ENCODE results near the gene DEDD.

DNA sequence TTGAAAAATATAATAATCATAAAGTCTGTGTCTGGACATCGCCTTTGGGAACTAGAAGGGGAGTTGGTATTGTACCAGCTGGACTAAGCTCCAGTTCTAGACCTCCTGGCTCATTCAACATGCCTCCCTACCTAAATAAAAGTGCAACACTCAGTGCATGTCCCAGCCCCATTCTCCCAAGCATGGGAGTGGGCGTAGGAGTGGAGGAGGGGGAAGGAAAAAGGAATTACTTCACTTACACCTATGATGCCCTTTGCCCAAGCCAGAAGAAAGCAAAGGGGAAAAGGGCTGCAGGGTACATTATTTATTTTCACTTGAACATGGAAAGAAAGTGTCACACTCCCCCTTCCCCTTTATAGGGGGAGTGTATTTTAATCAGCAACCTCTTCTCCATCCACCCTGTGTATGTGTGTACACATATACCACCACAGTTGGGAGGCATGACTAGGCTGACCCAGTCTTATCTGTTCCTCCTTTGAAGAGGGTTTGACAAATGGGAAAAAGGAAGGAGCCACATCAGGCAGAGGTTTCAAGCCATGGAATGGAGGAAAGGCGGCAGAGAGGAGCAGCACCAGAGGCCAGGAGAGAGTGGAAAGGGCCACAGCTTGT is 11.3 kb downstream of the DEDD start:
- TF ChIP-seq, protein P1, sequence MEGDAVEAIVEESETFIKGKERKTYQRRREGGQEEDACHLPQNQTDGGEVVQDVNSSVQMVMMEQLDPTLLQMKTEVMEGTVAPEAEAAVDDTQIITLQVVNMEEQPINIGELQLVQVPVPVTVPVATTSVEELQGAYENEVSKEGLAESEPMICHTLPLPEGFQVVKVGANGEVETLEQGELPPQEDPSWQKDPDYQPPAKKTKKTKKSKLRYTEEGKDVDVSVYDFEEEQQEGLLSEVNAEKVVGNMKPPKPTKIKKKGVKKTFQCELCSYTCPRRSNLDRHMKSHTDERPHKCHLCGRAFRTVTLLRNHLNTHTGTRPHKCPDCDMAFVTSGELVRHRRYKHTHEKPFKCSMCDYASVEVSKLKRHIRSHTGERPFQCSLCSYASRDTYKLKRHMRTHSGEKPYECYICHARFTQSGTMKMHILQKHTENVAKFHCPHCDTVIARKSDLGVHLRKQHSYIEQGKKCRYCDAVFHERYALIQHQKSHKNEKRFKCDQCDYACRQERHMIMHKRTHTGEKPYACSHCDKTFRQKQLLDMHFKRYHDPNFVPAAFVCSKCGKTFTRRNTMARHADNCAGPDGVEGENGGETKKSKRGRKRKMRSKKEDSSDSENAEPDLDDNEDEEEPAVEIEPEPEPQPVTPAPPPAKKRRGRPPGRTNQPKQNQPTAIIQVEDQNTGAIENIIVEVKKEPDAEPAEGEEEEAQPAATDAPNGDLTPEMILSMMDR (conservative IDR thresholded peaks at IDR 0.05; ENCODE audit: low read length), result no peak
- TF ChIP-seq EZH2phosphoT487 (IDR thresholded peaks at IDR 0.05; ENCODE audit: borderline replicate concordance, low read depth, low read length), result no peak
